HPDE6-E6E7 (cell line): ENCODE data around the gene ERV3-1.
"Not testable (repeated sequence)": the region's sequence is repeated elsewhere in the genome, so short reads cannot be mapped to it uniquely, and the experiment has no call there.

Experiments
- DNase-seq: peaks from one replicate; pipeline ENCODE4 v3.0.0; 2011; ENCODE audit warnings: missing footprints; ENCODE audit errors: extremely low spot score

The ERV3-1 gene

GRCh38 chr7:64944667-64945502, 61.6 kb downstream of the ERV3-1 start:
- not testable (repeated sequence) for DNase-seq
